HEK293 (cell line): ENCODE results near the gene USP12.

Experiments used
- CTCF ChIA-PET: fragments of 350-600 bp; formaldehyde crosslinking; extraction: SDS; loops from one replicate; lab custom pipeline; 2021; ENCODE audit warnings: antibody characterized with exemption; lab: Yijun Ruan, JAX
- POLR2A ChIA-PET: fragments of 300-600 bp; formaldehyde crosslinking; extraction: SDS; loops from one replicate; lab custom pipeline; 2020; ENCODE audit warnings: antibody characterized with exemption, inconsistent platforms; lab: Yijun Ruan, JAX
- H3K27ac ChIP-seq: fragments of 200-500 bp; sonication (Bioruptor generic); 2 replicates; pipeline ENCODE4 v1.5.1; 2014; ENCODE audit warnings: low read depth, low read length, control low read depth, inconsistent platforms; ENCODE audit errors: extremely low read depth
- H3K36me3 ChIP-seq, 2 experiments: fragments of 200-500 bp in 1 of 2; sonication (Bioruptor generic) in 1 of 2; 1 replicate in 1 of 2; 2 replicates in 1 of 2; pipeline ENCODE4 v1.5.1; 2014 to 2017; ENCODE audit warnings: inconsistent platforms in 2 of 2, low read length in 2 of 2; ENCODE audit not compliant: control insufficient read depth in 2 of 2, insufficient read depth in 1 of 2
- H3K4me1 ChIP-seq: fragments of 200-500 bp; sonication (Bioruptor generic); 2 replicates; pipeline ENCODE4 v1.5.1; 2014; ENCODE audit warnings: mild to moderate bottlenecking, low read length, inconsistent platforms; ENCODE audit not compliant: control insufficient read depth, insufficient read depth
- H3K4me3 ChIP-seq: 2 replicates; pipeline ENCODE4 v1.5.1; 2011; ENCODE audit warnings: low read depth, mild to moderate bottlenecking, control low read depth, low read length, moderate library complexity
- H3K9me3 ChIP-seq: fragments of 200-500 bp; sonication (Bioruptor generic); 2 replicates; pipeline ENCODE4 v1.5.1; 2014; ENCODE audit warnings: low read depth, low read length, inconsistent platforms; ENCODE audit not compliant: control insufficient read depth, insufficient read depth
- FEZF1 ChIP-seq: fragments of 450-650 bp; formaldehyde crosslinking; IDR thresholded peaks from 2 replicates; pipeline ENCODE4 v1.5.1; 2016; ENCODE audit warnings: missing biosample characterization, missing genetic modification characterization
- KLF9 ChIP-seq: fragments of 450-650 bp; formaldehyde crosslinking; IDR thresholded peaks from 2 replicates; pipeline ENCODE4 v1.5.1; 2016; ENCODE audit warnings: missing biosample characterization, missing genetic modification characterization, low read depth
- OVOL3 ChIP-seq: fragments of 450-650 bp; formaldehyde crosslinking; IDR thresholded peaks from 2 replicates; pipeline ENCODE4 v1.5.1; 2016; ENCODE audit warnings: missing biosample characterization, missing genetic modification characterization
- SALL2 ChIP-seq: fragments of 450-650 bp; formaldehyde crosslinking; IDR thresholded peaks from 2 replicates; pipeline ENCODE4 v1.5.0; 2017; ENCODE audit warnings: missing biosample characterization, mild to moderate bottlenecking, missing genetic modification characterization, borderline replicate concordance
- SP7 ChIP-seq: fragments of 450-650 bp; formaldehyde crosslinking; IDR thresholded peaks from 2 replicates; pipeline ENCODE4 v1.5.1; 2016; ENCODE audit warnings: missing biosample characterization, missing genetic modification characterization
- ZBTB21 ChIP-seq: fragments of 450-650 bp; formaldehyde crosslinking; IDR thresholded peaks from 2 replicates; pipeline ENCODE4 v1.5.1; 2017; ENCODE audit warnings: missing biosample characterization, missing genetic modification characterization
- ZBTB44 ChIP-seq: fragments of 450-650 bp; IDR thresholded peaks from 2 replicates; pipeline ENCODE4 v1.5.1; 2018; ENCODE audit warnings: missing biosample characterization, mild to moderate bottlenecking, missing genetic modification characterization
- ZFP69B ChIP-seq: fragments of 450-650 bp; formaldehyde crosslinking; IDR thresholded peaks from 2 replicates; pipeline ENCODE4 v1.5.1; 2016; ENCODE audit warnings: missing biosample characterization, missing genetic modification characterization
- ZNF175 ChIP-seq: fragments of 450-650 bp; formaldehyde crosslinking; IDR thresholded peaks from 2 replicates; pipeline ENCODE4 v1.5.1; 2016; ENCODE audit warnings: missing biosample characterization, missing genetic modification characterization
- ZNF266 ChIP-seq: fragments of 450-650 bp; formaldehyde crosslinking; IDR thresholded peaks from 2 replicates; pipeline ENCODE4 v1.5.1; 2016; ENCODE audit warnings: missing biosample characterization, missing genetic modification characterization, low read depth
- ZNF335 ChIP-seq: fragments of 450-650 bp; formaldehyde crosslinking; conservative IDR thresholded peaks from 2 replicates; pipeline ENCODE4 v1.5.1; 2016; ENCODE audit warnings: missing biosample characterization, missing genetic modification characterization
- ZNF341 ChIP-seq: fragments of 450-650 bp; formaldehyde crosslinking; IDR thresholded peaks from 2 replicates; pipeline ENCODE4; 2016; ENCODE audit warnings: low read depth, missing biosample characterization, missing genetic modification characterization
- ZNF366 ChIP-seq: fragments of 450-650 bp; formaldehyde crosslinking; conservative IDR thresholded peaks from 2 replicates; pipeline ENCODE4 v1.5.1; 2016; ENCODE audit warnings: missing biosample characterization, missing genetic modification characterization
- ZNF423 ChIP-seq: fragments of 450-650 bp; formaldehyde crosslinking; IDR thresholded peaks from 2 replicates; pipeline ENCODE4 v1.5.1; 2016; ENCODE audit warnings: missing biosample characterization, missing genetic modification characterization
- ZNF510 ChIP-seq: fragments of 450-650 bp; formaldehyde crosslinking; IDR thresholded peaks from 2 replicates; pipeline ENCODE4 v1.5.1; 2018; ENCODE audit warnings: mild to moderate bottlenecking, missing genetic modification characterization, missing biosample characterization; ENCODE audit not compliant: insufficient replicate concordance
- ZNF600 ChIP-seq: fragments of 450-650 bp; formaldehyde crosslinking; IDR thresholded peaks from 2 replicates; pipeline ENCODE4 v1.5.1; 2016; ENCODE audit warnings: missing biosample characterization, missing genetic modification characterization
- ZNF654 ChIP-seq: fragments of 450-650 bp; formaldehyde crosslinking; IDR thresholded peaks from 2 replicates; pipeline ENCODE4 v1.5.1; 2016; ENCODE audit warnings: low read depth, missing biosample characterization, missing genetic modification characterization
- ZNF830 ChIP-seq: fragments of 450-650 bp; IDR thresholded peaks from 2 replicates; pipeline ENCODE4 v1.5.0; 2018; ENCODE audit warnings: missing biosample characterization, missing genetic modification characterization, low read depth, mild to moderate bottlenecking, moderate library complexity
- TF ChIP-seq, protein P1 (sequence below): fragments of 450-650 bp; formaldehyde crosslinking; IDR thresholded peaks from 2 replicates; pipeline ENCODE4 v1.5.1; 2017; ENCODE audit warnings: missing biosample characterization, missing genetic modification characterization
- TF ChIP-seq, protein P2 (sequence below): fragments of 450-650 bp; formaldehyde crosslinking; IDR thresholded peaks from 2 replicates; pipeline ENCODE4 v1.5.1; 2016; ENCODE audit warnings: missing biosample characterization, missing genetic modification characterization
- TF ChIP-seq, protein P3 (sequence below): fragments of 450-650 bp; formaldehyde crosslinking; IDR thresholded peaks from 2 replicates; pipeline ENCODE4 v1.5.1; 2016; ENCODE audit warnings: missing biosample characterization, missing genetic modification characterization

USP12 gene

DNA sequence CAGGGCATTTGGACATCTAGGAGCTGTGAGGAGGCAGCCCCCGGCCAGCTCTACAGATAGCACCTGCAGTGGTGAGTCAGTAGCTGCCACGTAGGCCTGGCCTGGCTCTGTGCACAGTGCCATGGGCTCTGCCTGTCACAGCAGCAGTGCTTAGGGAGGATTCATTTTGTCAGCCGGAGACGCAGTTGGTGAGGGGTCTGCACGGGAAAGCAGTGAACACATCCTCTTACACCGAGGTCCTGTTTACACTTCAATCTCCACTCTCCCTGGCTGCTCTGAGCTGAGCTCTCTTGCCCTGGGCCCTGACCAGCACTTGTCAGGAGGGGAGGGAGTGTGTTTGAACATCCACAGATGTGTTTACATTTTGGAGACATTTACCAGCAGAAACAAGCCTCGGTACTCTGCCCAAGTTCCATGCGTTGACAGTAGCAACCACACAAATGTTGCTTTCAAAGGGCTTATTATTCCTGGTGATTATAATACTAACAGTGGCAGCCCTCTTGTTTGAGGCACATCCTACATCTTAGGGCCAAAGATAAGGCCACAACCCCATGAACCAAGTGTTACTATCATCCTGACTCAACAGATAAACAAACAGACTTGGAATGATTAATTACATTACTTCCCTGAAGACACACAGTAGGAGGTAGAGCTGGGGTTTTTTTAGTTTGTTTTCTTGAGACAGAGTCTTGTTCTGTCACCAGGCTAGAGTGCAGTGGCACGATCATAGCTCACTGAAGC is 148.9 kb downstream of the USP12 start (continued):
- TF ChIP-seq ZNF335 (tag by site-specific recombination) (peak; percentile 31), SP7 (tag by site-specific recombination) (peak; percentile 67; the same call in 1 of the 2 replicates), ZNF830 (tag by site-specific recombination) (no peak), ZBTB44 (no peak), ZNF600 (tag by site-specific recombination) (peak; percentile 72; the same call in 1 of the 2 replicates), ZNF341 (tag by site-specific recombination) (peak; percentile 69), OVOL3 (no peak), ZNF366 (tag by site-specific recombination) (no peak), ZBTB21 (no peak), FEZF1 (peak; percentile 43; the same call in 1 of the 2 replicates), ZNF510 (tag by site-specific recombination) (no peak)
- TF ChIP-seq, protein P1, sequence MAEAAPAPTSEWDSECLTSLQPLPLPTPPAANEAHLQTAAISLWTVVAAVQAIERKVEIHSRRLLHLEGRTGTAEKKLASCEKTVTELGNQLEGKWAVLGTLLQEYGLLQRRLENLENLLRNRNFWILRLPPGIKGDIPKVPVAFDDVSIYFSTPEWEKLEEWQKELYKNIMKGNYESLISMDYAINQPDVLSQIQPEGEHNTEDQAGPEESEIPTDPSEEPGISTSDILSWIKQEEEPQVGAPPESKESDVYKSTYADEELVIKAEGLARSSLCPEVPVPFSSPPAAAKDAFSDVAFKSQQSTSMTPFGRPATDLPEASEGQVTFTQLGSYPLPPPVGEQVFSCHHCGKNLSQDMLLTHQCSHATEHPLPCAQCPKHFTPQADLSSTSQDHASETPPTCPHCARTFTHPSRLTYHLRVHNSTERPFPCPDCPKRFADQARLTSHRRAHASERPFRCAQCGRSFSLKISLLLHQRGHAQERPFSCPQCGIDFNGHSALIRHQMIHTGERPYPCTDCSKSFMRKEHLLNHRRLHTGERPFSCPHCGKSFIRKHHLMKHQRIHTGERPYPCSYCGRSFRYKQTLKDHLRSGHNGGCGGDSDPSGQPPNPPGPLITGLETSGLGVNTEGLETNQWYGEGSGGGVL (tag by site-specific recombination): no peak
- TF ChIP-seq, protein P2, sequence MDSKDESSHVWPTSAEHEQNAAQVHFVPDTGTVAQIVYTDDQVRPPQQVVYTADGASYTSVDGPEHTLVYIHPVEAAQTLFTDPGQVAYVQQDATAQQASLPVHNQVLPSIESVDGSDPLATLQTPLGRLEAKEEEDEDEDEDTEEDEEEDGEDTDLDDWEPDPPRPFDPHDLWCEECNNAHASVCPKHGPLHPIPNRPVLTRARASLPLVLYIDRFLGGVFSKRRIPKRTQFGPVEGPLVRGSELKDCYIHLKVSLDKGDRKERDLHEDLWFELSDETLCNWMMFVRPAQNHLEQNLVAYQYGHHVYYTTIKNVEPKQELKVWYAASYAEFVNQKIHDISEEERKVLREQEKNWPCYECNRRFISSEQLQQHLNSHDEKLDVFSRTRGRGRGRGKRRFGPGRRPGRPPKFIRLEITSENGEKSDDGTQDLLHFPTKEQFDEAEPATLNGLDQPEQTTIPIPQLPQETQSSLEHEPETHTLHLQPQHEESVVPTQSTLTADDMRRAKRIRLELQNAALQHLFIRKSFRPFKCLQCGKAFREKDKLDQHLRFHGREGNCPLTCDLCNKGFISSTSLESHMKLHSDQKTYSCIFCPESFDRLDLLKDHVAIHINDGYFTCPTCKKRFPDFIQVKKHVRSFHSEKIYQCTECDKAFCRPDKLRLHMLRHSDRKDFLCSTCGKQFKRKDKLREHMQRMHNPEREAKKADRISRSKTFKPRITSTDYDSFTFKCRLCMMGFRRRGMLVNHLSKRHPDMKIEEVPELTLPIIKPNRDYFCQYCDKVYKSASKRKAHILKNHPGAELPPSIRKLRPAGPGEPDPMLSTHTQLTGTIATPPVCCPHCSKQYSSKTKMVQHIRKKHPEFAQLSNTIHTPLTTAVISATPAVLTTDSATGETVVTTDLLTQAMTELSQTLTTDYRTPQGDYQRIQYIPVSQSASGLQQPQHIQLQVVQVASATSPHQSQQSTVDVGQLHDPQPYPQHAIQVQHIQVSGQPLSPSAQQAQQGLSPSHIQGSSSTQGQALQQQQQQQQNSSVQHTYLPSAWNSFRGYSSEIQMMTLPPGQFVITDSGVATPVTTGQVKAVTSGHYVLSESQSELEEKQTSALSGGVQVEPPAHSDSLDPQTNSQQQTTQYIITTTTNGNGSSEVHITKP (tag by site-specific recombination): no peak

DNA sequence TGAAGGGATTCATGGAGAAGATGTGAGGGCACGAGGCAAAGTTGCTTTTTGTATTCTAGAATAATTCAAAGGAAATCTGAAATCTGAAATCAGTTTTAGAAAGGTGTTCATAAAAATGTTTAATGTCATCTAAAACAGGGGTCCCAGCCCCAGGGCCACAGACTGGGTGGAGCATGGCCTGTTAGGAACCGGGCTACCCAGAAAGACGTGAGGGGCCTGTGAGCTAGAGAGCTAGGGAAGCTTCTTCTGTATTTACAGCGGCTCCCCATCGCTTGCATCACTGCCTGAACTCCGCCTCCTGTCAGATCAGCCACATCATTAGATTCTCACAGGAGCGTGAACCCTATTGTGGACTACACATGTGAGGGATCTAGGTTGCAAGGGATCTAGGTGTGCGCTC is 151.2 kb downstream of the USP12 start:
- no peak overlapping the region for H3K4me3 ChIP-seq
- ChIA-PET CTCF (no interaction called here), POLR2A (no interaction called here)
- H3K36me3 ChIP-seq: no peaks in the 10 kb centered on the region
- H3K27ac ChIP-seq: no peak overlapping the region
- no peaks in the 10 kb centered on the region for H3K9me3 ChIP-seq
- H3K4me1 ChIP-seq: no peaks in the 10 kb centered on the region
- TF ChIP-seq ZNF423 (tag by site-specific recombination) (no peak), SALL2 (tag by site-specific recombination) (no peak), ZNF654 (tag by site-specific recombination) (no peak), ZFP69B (tag by site-specific recombination) (no peak), KLF9 (tag by site-specific recombination) (no peak), ZNF175 (no peak), ZNF266 (no peak)
- TF ChIP-seq, protein P3, sequence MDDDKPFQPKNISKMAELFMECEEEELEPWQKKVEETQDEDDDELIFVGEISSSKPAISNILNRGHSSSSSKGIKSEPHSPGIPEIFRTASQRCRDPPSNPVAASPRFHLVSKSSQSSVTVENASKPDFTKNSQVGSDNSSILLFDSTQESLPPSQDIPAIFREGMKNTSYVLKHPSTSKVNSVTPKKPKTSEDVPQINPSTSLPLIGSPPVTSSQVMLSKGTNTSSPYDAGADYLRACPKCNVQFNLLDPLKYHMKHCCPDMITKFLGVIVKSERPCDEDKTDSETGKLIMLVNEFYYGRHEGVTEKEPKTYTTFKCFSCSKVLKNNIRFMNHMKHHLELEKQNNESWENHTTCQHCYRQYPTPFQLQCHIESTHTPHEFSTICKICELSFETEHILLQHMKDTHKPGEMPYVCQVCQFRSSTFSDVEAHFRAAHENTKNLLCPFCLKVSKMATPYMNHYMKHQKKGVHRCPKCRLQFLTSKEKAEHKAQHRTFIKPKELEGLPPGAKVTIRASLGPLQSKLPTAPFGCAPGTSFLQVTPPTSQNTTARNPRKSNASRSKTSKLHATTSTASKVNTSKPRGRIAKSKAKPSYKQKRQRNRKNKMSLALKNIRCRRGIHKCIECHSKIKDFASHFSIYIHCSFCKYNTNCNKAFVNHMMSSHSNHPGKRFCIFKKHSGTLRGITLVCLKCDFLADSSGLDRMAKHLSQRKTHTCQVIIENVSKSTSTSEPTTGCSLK (tag by site-specific recombination): no peak
